K562 (cell line): Measurements from ENCODE around the gene PMIS2. TPM values are rescaled to one million over a fixed set of nuclear protein-coding genes. Genes with fewer than 3 reads are reported as not detected.

Experiments used
- CTCFL ChIP-seq: IDR thresholded peaks from 2 replicates; pipeline ENCODE4 v1.6.1; 2011; ENCODE audit warnings: borderline replicate concordance, low read depth, mild to moderate bottlenecking, moderate library complexity, low read length; ENCODE audit not compliant: insufficient read depth, poor library complexity, severe bottlenecking
- ELF1 ChIP-seq: fragments of 200-800 bp; sonication (Bioruptor generic); IDR thresholded peaks from 2 replicates; pipeline ENCODE4 v1.6.1; 2016; ENCODE audit warnings: missing genetic modification characterization, missing compliant biosample characterization
- ETV1 ChIP-seq: fragments of 450-650 bp; conservative IDR thresholded peaks from 2 replicates; pipeline ENCODE4 v1.6.1; 2016; ENCODE audit warnings: missing genetic modification characterization, control low read depth, low read depth, missing compliant biosample characterization
- FOXJ3 ChIP-seq: sonication (generic); formaldehyde crosslinking; IDR thresholded peaks from 2 replicates; pipeline ENCODE4 v1.4.0; 2020; ENCODE audit warnings: mild to moderate bottlenecking, missing genetic modification reagents
- FOXK2 ChIP-seq, 2 experiments: fragments of 450-650 bp; IDR thresholded peaks in 1 of 2; conservative IDR thresholded peaks in 1 of 2; 2 replicates each; pipeline ENCODE4 v1.6.1; 2016; ENCODE audit warnings: low read depth in 2 of 2, mild to moderate bottlenecking in 1 of 2
- MLX ChIP-seq, 2 experiments: fragments of 450-650 bp in 1 of 2; sonication (generic) in 1 of 2; formaldehyde crosslinking; conservative IDR thresholded peaks; 2 replicates each; pipeline versions ENCODE4 v1.4.0 to v1.8.1; 2020 to 2022; ENCODE audit warnings: mild to moderate bottlenecking in 1 of 2, missing genetic modification reagents in 1 of 2
- RCOR1 ChIP-seq, 2 experiments: IDR thresholded peaks; 2 replicates each; pipeline ENCODE4 v1.6.1; 2012; ENCODE audit warnings: low read depth in 2 of 2, low read length in 2 of 2, borderline replicate concordance in 1 of 2, improper control_type of control experiment in 1 of 2
- TEAD4 ChIP-seq, 2 experiments: sonication (generic) in 1 of 2; formaldehyde crosslinking in 1 of 2; IDR thresholded peaks; 2 replicates each; pipeline versions ENCODE4 v1.6.1 to v1.8.0; 2012 to 2022; ENCODE audit warnings: borderline replicate concordance in 1 of 2, inconsistent platforms in 1 of 2, low read length in 1 of 2, mild to moderate bottlenecking in 1 of 2, missing genetic modification reagents in 1 of 2
- THAP12 ChIP-seq: fragments of 250-450 bp; sonication (Bioruptor Pico); IDR thresholded peaks from 2 replicates; pipeline ENCODE4 v1.9.0; 2021; ENCODE audit warnings: mild to moderate bottlenecking, inconsistent platforms
- ZNF324 ChIP-seq: fragments of 250-450 bp; sonication (Bioruptor Pico); IDR thresholded peaks from 2 replicates; pipeline ENCODE4 v1.4.0; 2020; ENCODE audit warnings: mild to moderate bottlenecking
- polyA plus RNA-seq, 8 experiments: library from polyadenylated mRNA; depleted of rRNA in 4 of 8; stranded (reverse) in 5 of 8; unstranded in 3 of 8; fragments of >200 nt; fragmentation: Nextera tagmentation in 2 of 8; fragmentation: Illumina TruSeq in 1 of 8; extraction: Ambion mirVana in 2 of 8; extraction: Trizol in 1 of 8; gene quantifications; 2 replicates each; pipeline versions ENCODE4 v1.2.1 to v1.2.3, GENCODE V29; 2011 to 2014; ENCODE audit warnings: inconsistent platforms in 1 of 8, missing spikeins in 1 of 8
- total RNA-seq, 7 experiments: library from RNA; depleted of rRNA in 6 of 7; stranded (reverse); fragments of >200 nt in 6 of 7; fragmentation: Illumina TruSeq in 2 of 7; extraction: Trizol in 2 of 7; gene quantifications; 2 replicates each; pipeline versions ENCODE4 v1.2.1 to v1.2.3, GENCODE V29; 2011 to 2021; ENCODE audit warnings: low replicate concordance in 1 of 7
- TF ChIP-seq, protein P1 (sequence below), 2 experiments: fragments of 450-650 bp; formaldehyde crosslinking in 1 of 2; IDR thresholded peaks; 2 replicates each; pipeline versions ENCODE4 v1.4.0 to v1.6.1; 2014 to 2020; ENCODE audit warnings: mild to moderate bottlenecking in 2 of 2, borderline replicate concordance in 1 of 2, low read depth in 1 of 2

PMIS2 gene
- total and polyA plus RNA-seq, 9 of the 15 experiments (the other 6 are each of a cell fraction or from before 2014, with no cell fraction given): not detected

DNA sequence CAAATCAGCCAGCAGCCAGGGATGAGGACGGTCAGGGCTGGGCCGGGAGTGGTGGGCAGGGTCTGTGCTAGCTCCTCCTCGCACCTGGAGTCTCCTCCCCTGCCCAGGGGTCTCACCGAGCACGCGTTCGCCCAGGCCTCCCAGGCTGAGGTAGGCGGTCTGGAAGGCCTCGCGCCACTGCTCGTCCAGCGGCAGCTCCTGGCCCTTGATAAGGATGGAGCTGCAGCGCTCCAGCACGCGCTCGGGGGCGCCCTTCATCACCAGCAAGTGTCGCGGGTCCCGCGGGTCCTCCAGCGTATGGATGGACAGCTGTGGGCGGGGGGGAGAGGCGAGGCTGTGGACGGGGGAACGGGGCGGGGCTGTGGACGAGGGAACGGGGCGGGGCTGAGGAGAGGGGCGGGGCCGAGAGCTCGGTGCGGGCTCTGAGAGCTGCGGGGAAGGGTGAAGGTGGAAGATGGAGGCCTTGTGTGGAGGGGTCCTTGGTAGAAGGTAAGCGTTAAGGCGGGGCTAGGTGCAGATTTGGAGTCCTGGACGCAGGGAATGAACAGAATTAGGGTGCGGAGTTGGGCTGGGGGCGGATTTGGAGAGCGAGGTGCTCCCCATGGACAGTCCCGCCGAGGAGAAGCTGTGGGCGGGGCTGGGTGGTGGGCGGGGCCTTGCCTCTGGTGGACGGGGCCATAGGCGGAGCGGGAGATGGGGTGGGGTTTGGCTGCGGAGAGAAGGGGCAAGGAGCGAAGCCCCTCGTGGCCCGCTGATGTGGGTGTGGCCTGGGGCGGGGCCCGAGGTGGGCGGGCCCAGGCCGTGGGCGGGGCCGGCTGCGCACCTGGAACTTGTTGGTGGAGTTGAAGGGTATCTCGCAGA lies 28.2 kb upstream of the PMIS2 start (continued):
- TF ChIP-seq, protein P1, sequence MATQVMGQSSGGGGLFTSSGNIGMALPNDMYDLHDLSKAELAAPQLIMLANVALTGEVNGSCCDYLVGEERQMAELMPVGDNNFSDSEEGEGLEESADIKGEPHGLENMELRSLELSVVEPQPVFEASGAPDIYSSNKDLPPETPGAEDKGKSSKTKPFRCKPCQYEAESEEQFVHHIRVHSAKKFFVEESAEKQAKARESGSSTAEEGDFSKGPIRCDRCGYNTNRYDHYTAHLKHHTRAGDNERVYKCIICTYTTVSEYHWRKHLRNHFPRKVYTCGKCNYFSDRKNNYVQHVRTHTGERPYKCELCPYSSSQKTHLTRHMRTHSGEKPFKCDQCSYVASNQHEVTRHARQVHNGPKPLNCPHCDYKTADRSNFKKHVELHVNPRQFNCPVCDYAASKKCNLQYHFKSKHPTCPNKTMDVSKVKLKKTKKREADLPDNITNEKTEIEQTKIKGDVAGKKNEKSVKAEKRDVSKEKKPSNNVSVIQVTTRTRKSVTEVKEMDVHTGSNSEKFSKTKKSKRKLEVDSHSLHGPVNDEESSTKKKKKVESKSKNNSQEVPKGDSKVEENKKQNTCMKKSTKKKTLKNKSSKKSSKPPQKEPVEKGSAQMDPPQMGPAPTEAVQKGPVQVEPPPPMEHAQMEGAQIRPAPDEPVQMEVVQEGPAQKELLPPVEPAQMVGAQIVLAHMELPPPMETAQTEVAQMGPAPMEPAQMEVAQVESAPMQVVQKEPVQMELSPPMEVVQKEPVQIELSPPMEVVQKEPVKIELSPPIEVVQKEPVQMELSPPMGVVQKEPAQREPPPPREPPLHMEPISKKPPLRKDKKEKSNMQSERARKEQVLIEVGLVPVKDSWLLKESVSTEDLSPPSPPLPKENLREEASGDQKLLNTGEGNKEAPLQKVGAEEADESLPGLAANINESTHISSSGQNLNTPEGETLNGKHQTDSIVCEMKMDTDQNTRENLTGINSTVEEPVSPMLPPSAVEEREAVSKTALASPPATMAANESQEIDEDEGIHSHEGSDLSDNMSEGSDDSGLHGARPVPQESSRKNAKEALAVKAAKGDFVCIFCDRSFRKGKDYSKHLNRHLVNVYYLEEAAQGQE (IDR thresholded peaks at IDR 0.05; ENCODE audit: borderline replicate concordance): peak; percentile 13; the same call in 1 of the 2 replicates
- TF ChIP-seq, protein P1 (CRISPR knock-in tag; IDR thresholded peaks at IDR 0.05; ENCODE audit: low read depth): no peak
- TF ChIP-seq ELF1 (tag) (no peak), MLX (CRISPR knock-in tag; conservative IDR thresholded peaks at IDR 0.05) (no peak), CTCFL (peak; percentile 85), RCOR1 (IDR thresholded peaks at IDR 0.05; ENCODE audit: borderline replicate concordance in 1 of 2, low read depth in 2 of 2, low read length in 2 of 2) (peak in 1 of 2 experiments; percentile 68; a peak in 2 of 4 replicates), ZNF324 (no peak), THAP12 (CRISPR knock-in tag) (no peak), FOXK2 (conservative IDR thresholded peaks at IDR 0.05 in 1 of 2, IDR thresholded peaks at IDR 0.05 in 1 of 2; ENCODE audit: low read depth in 2 of 2) (no peak), FOXJ3 (CRISPR knock-in tag) (no peak), TEAD4 (IDR thresholded peaks at IDR 0.05; ENCODE audit: low read length) (no peak), TEAD4 (CRISPR knock-in tag; IDR thresholded peaks at IDR 0.05; ENCODE audit: borderline replicate concordance) (no peak), ETV1 (tag) (no peak)
